Measurements from ENCODE around the gene BBS1. TPM values are rescaled to one million over a fixed set of nuclear protein-coding genes. Genes with fewer than 3 reads are reported as not detected.

Gene BBS1
- total RNA-seq, 2 experiments from 2014 or later: 7.7 to 13.1 TPM

DNA sequence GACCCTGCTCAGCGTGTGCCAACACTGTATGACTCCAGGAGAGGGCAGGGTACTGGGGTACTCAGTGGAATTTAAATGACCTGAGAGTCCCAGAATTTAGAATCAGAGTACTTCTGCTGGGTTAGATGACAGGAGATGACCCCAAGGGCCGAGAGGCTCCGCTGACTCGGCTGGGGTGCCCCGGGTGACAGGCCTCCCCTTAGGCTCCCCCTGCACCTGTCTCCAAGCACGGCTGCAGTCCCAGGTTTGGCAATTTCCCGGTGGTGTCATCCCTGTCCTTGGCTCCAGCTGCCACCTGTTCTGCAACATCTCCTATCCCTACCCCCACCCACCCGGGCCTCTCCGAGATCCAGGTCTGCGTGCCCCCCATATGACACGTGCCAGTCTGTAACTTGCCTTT is 37.6 kb downstream of the BBS1 start:
- no peaks in the 10 kb centered on the region for H3K27me3 Mint-ChIP-seq
- H3K27ac Mint-ChIP-seq: no peak overlapping the region
- H3K9me3 Mint-ChIP-seq: no peaks in the 10 kb centered on the region
- H3K36me3 Mint-ChIP-seq: no peaks in the 10 kb centered on the region
- DNase-seq: no peak
- peaks cover 20% of the 10 kb centered on the region for H3K4me1 Mint-ChIP-seq
- H3K4me3 Mint-ChIP-seq: no peak overlapping the region

DNA sequence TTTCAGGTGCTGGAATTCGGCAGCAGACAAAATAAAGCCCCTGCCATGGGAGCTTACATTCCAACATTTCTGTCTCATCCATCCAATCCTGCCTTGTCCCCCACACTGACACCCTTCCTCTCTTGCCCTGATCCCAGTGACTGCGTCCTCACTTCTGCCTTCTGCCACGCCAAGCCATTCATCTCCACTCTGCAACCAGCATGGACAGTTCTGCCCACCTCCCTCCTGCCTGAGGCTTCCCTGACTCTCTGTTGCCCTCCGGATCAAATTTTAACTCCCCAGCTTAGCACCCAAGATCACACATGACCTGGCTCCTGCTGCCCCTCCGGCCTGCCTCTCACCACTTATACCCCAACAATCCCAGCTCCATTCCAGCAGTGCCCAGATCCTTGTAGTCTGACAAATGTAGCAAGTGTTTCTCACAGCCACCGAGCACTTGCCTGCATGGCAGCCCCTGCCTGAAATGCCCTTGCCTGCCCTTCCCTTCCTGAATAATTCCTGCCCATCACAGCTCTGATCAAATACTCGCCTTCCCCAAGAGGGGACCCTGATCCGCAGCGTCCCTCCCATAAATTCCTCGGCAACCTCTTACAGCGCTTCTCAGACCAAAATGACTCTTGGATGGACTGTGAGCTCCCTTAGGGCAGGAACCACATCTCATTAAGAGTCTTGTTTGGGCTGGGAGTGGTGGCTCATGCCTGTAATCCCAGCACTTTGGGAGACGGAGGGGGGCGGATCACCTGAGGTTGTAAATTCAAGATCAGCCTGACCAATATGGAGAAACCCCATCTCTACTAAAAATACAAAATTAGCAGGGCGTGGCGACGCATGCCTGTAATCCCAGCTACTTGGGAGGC is 38.6 kb downstream of the BBS1 start:
- H3K27me3 Mint-ChIP-seq: no peaks in the 10 kb centered on the region
- H3K4me1 Mint-ChIP-seq: peaks cover 11% of the 10 kb centered on the region
- no peaks in the 10 kb centered on the region for H3K36me3 Mint-ChIP-seq

DNA sequence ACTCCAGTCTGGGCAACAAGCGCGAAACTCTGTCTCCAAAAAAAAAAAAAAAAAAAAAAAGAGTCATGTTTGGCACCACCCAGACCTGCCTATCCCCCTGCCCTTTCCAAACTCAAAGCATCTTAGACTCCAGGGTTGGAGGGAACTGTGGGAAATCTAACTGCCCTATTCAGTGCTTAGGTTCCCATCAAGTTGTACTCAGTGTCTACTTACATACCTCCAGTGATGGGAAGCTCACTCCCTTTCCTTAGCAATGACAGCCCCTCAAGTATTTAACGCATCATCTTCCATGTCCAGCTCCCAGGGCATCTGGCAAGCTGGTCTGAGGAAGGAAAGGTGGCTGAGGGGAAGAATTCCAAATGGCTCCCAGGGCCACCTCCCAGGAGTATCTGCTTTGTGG is 39.3 kb downstream of the BBS1 start:
- Mint-ChIP-seq H3K9me3 (no peaks in the 10 kb centered on the region), H3K27me3 (no peaks in the 10 kb centered on the region), H3K4me1 (peaks cover 6% of the 10 kb centered on the region), H3K36me3 (no peaks in the 10 kb centered on the region), H3K4me3 (no peak overlapping the region), H3K27ac (no peak overlapping the region)
- no peak for DNase-seq

More for the DNA sequence above, 38.6 kb downstream of the BBS1 start:
- no peak overlapping the region for H3K4me3 Mint-ChIP-seq
- no peak overlapping the region for H3K27ac Mint-ChIP-seq
- no peaks in the 10 kb centered on the region for H3K9me3 Mint-ChIP-seq
- no peak for DNase-seq

GRCh38 chr11:66550887-66551286 is 40.5 kb downstream of the BBS1 start:
- Mint-ChIP-seq H3K36me3 (no peaks in the 10 kb centered on the region), H3K9me3 (no peaks in the 10 kb centered on the region), H3K27ac (no peak overlapping the region), H3K4me1 (peaks cover 2% of the 10 kb centered on the region), H3K27me3 (peaks cover 5% of the 10 kb centered on the region), H3K4me3 (no peak overlapping the region)
- DNase-seq: no peak

DNA sequence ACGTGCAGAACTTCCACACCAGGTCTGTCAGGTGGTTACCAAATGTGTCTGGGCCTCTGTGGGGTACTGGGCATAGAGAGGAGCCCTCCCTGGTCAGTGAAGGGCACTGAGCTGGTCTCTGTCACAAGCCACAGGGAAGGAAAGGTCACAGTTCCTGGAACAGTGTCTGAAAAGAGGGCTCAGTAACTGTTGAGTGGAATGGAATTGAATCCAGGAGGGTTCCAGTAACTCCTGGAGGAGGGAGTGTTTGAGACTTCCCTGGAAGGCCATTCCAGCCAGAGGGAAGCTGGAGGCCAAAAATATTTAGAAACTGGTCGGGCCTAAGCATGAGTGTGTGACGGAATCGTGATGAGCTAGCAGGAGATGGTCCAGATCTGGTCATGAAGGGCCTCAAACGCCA is 44.2 kb downstream of the BBS1 start:
- H3K4me1 Mint-ChIP-seq: no peaks in the 10 kb centered on the region
- no peak overlapping the region for H3K4me3 Mint-ChIP-seq
- no peak overlapping the region for H3K27ac Mint-ChIP-seq
- H3K9me3 Mint-ChIP-seq: no peaks in the 10 kb centered on the region
- H3K27me3 Mint-ChIP-seq: peaks cover 26% of the 10 kb centered on the region
- H3K36me3 Mint-ChIP-seq: no peaks in the 10 kb centered on the region
- no peak for DNase-seq

GRCh38 chr11:66555416-66555815 is 45.0 kb downstream of the BBS1 start:
- Mint-ChIP-seq H3K27me3 (peaks cover 26% of the 10 kb centered on the region), H3K27ac (no peak overlapping the region), H3K9me3 (no peaks in the 10 kb centered on the region), H3K4me3 (no peak overlapping the region), H3K36me3 (no peaks in the 10 kb centered on the region), H3K4me1 (no peaks in the 10 kb centered on the region)
- no peak for DNase-seq

GRCh38 chr11:66556086-66556485 is 45.7 kb downstream of the BBS1 start:
- H3K27me3 Mint-ChIP-seq: peaks cover 26% of the 10 kb centered on the region
- no peaks in the 10 kb centered on the region for H3K9me3 Mint-ChIP-seq
- H3K27ac Mint-ChIP-seq: no peak overlapping the region
- no peaks in the 10 kb centered on the region for H3K36me3 Mint-ChIP-seq
- no peak overlapping the region for H3K4me3 Mint-ChIP-seq
- H3K4me1 Mint-ChIP-seq: no peaks in the 10 kb centered on the region
- DNase-seq: no peak

GRCh38 chr11:66557733-66558326 is 47.4 kb downstream of the BBS1 start:
- Mint-ChIP-seq H3K9me3 (no peaks in the 10 kb centered on the region), H3K4me1 (no peaks in the 10 kb centered on the region), H3K4me3 (no peak overlapping the region), H3K27me3 (peaks cover 26% of the 10 kb centered on the region), H3K36me3 (no peaks in the 10 kb centered on the region), H3K27ac (no peak overlapping the region)
- no peak for DNase-seq

- H3K36me3 Mint-ChIP-seq: no peaks in the 10 kb centered on the region
- H3K4me1 Mint-ChIP-seq: no peaks in the 10 kb centered on the region
- DNase-seq: peak; percentile 41
- H3K27ac Mint-ChIP-seq: no peak overlapping the region
- H3K4me3 Mint-ChIP-seq: no peak overlapping the region
- no peaks in the 10 kb centered on the region for H3K9me3 Mint-ChIP-seq
- peaks cover 26% of the 10 kb centered on the region for H3K27me3 Mint-ChIP-seq
Measured at GRCh38 chr11:66559142-66559865, 48.9 kb downstream of the BBS1 start.

DNA sequence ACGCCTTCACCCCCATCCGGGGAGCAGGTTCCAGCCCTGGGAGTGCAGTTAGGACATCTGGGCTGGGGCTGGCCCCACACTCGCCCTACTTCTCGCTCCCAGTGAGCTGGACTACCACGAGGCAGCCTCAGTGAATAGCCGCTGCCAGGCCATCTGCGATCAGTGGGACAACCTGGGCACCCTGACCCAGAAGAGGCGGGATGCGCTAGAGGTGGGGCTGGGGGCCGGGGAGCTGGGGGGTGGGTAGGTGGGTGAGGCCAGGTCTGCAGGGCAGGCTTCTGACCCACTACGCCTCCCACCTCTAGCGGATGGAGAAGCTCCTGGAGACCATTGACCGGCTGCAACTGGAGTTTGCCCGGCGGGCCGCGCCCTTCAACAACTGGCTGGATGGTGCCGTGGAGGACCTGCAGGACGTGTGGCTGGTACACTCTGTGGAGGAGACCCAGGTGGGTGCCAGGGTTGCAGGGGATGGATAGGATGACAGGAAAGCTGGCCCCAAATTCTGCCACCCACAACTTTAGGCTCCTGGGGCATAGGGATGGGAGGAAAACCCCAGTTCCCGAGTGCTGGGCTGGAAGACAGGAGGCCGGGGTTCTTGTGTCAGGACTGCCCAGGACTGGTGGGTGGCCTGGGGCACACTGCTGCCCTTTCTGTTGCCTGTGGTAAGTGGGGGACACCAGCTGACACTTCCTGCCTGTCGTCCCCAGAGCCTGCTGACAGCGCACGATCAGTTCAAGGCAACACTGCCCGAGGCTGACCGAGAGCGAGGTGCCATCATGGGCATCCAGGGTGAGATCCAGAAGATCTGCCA is 49.6 kb downstream of the BBS1 start:
- no peak for DNase-seq
- Mint-ChIP-seq H3K27ac (no peak overlapping the region), H3K36me3 (no peaks in the 10 kb centered on the region), H3K4me3 (no peak overlapping the region), H3K9me3 (no peaks in the 10 kb centered on the region), H3K27me3 (peaks cover 26% of the 10 kb centered on the region), H3K4me1 (no peaks in the 10 kb centered on the region)

- H3K27ac Mint-ChIP-seq: no peak overlapping the region
- no peaks in the 10 kb centered on the region for H3K4me1 Mint-ChIP-seq
- no peak overlapping the region for H3K4me3 Mint-ChIP-seq
- H3K36me3 Mint-ChIP-seq: no peaks in the 10 kb centered on the region
- peaks cover 19% of the 10 kb centered on the region for H3K27me3 Mint-ChIP-seq
- no peak for DNase-seq
- H3K9me3 Mint-ChIP-seq: no peaks in the 10 kb centered on the region
Measured at GRCh38 chr11:66561178-66561974, 50.9 kb downstream of the BBS1 start.

- Mint-ChIP-seq H3K27me3 (peaks cover 18% of the 10 kb centered on the region), H3K27ac (no peak overlapping the region), H3K4me1 (no peaks in the 10 kb centered on the region), H3K36me3 (no peaks in the 10 kb centered on the region), H3K9me3 (no peaks in the 10 kb centered on the region), H3K4me3 (no peak overlapping the region)
- no peak for DNase-seq
Measured at GRCh38 chr11:66561975-66562248, 51.5 kb downstream of the BBS1 start.

GRCh38 chr11:66562275-66562674 is 51.8 kb downstream of the BBS1 start:
- H3K9me3 Mint-ChIP-seq: no peaks in the 10 kb centered on the region
- H3K27ac Mint-ChIP-seq: no peak overlapping the region
- peaks cover 15% of the 10 kb centered on the region for H3K27me3 Mint-ChIP-seq
- peaks cover 2% of the 10 kb centered on the region for H3K4me1 Mint-ChIP-seq
- no peak overlapping the region for H3K4me3 Mint-ChIP-seq
- DNase-seq: no peak
- H3K36me3 Mint-ChIP-seq: no peaks in the 10 kb centered on the region

GRCh38 chr11:66562907-66563583 is 52.6 kb downstream of the BBS1 start:
- Mint-ChIP-seq H3K27ac (no peak overlapping the region), H3K27me3 (peaks cover 11% of the 10 kb centered on the region)

More at GRCh38 chr11:66562907-66563583, 52.6 kb downstream of the BBS1 start:
- no peak overlapping the region for H3K4me3 Mint-ChIP-seq
- DNase-seq: no peak
- peaks cover 5% of the 10 kb centered on the region for H3K4me1 Mint-ChIP-seq
- no peaks in the 10 kb centered on the region for H3K36me3 Mint-ChIP-seq
- no peaks in the 10 kb centered on the region for H3K9me3 Mint-ChIP-seq
